ENCODE data around the gene IFITM10. TPM values are rescaled to one million over a fixed set of nuclear protein-coding genes. Genes with fewer than 3 reads are reported as not detected.

IFITM10 gene
- total RNA-seq, 1 donor from 2014 or later: 39.8 TPM

- no peak for TF ChIP-seq CTCF (IDR thresholded peaks at IDR 0.05)
- peak overlapping the region; percentile 23 for H3K27ac Mint-ChIP-seq (ENCODE audit: unreplicated experiment)
- no peaks in the 10 kb centered on the region for H3K36me3 Mint-ChIP-seq (ENCODE audit: low read depth)
- peaks cover 30% of the 10 kb centered on the region for H3K9me3 Mint-ChIP-seq (ENCODE audit: low read depth)
- peaks cover 18% of the 10 kb centered on the region for H3K4me1 Mint-ChIP-seq (ENCODE audit: low read depth)
- H3K27me3 Mint-ChIP-seq (ENCODE audit: low read depth): peaks cover 14% of the 10 kb centered on the region
- H3K4me3 Mint-ChIP-seq (ENCODE audit: unreplicated experiment): no peak overlapping the region
- peak; percentile 72 for DNase-seq (ENCODE audit: low spot score)
Measured at GRCh38 chr11:1735271-1735670, 15.1 kb downstream of the IFITM10 start.

GRCh38 chr11:1734641-1735081, 15.7 kb downstream of the IFITM10 start:
- no peaks in the 10 kb centered on the region for H3K36me3 Mint-ChIP-seq (ENCODE audit: low read depth)
- DNase-seq (ENCODE audit: low spot score): no peak
- H3K27ac Mint-ChIP-seq (ENCODE audit: unreplicated experiment): no peak overlapping the region
- H3K4me1 Mint-ChIP-seq (ENCODE audit: low read depth): peaks cover 17% of the 10 kb centered on the region
- no peak for TF ChIP-seq CTCF (IDR thresholded peaks at IDR 0.05)
- no peak overlapping the region for H3K4me3 Mint-ChIP-seq (ENCODE audit: unreplicated experiment)
- H3K27me3 Mint-ChIP-seq (ENCODE audit: low read depth): peaks cover 18% of the 10 kb centered on the region
- H3K9me3 Mint-ChIP-seq (ENCODE audit: low read depth): peaks cover 29% of the 10 kb centered on the region

- peaks cover 24% of the 10 kb centered on the region for H3K27me3 Mint-ChIP-seq (ENCODE audit: low read depth)
- H3K36me3 Mint-ChIP-seq (ENCODE audit: low read depth): no peaks in the 10 kb centered on the region
- no peak for TF ChIP-seq CTCF (IDR thresholded peaks at IDR 0.05)
- peak overlapping the region; percentile 50 for H3K27ac Mint-ChIP-seq (ENCODE audit: unreplicated experiment)
- H3K4me1 Mint-ChIP-seq (ENCODE audit: low read depth): peaks cover 17% of the 10 kb centered on the region
- H3K9me3 Mint-ChIP-seq (ENCODE audit: low read depth): peaks cover 24% of the 10 kb centered on the region
- H3K4me3 Mint-ChIP-seq (ENCODE audit: unreplicated experiment): no peak overlapping the region
- DNase-seq (ENCODE audit: low spot score): peak; percentile 91
Measured at GRCh38 chr11:1733716-1734640, 16.4 kb downstream of the IFITM10 start.

GRCh38 chr11:1733009-1733715, 17.2 kb downstream of the IFITM10 start:
- no peaks in the 10 kb centered on the region for H3K36me3 Mint-ChIP-seq (ENCODE audit: low read depth)
- DNase-seq (ENCODE audit: low spot score): no peak
- TF ChIP-seq CTCF (IDR thresholded peaks at IDR 0.05): no peak
- peaks cover 19% of the 10 kb centered on the region for H3K9me3 Mint-ChIP-seq (ENCODE audit: low read depth)
- no peak overlapping the region for H3K4me3 Mint-ChIP-seq (ENCODE audit: unreplicated experiment)
- H3K27me3 Mint-ChIP-seq (ENCODE audit: low read depth): peaks cover 31% of the 10 kb centered on the region
- peaks cover 17% of the 10 kb centered on the region for H3K4me1 Mint-ChIP-seq (ENCODE audit: low read depth)
- H3K27ac Mint-ChIP-seq (ENCODE audit: unreplicated experiment): peak overlapping the region; percentile 18

GRCh38 chr11:1732418-1733008, 17.9 kb downstream of the IFITM10 start:
- DNase-seq (ENCODE audit: low spot score): no peak
- H3K4me3 Mint-ChIP-seq (ENCODE audit: unreplicated experiment): no peak overlapping the region
- peaks cover 17% of the 10 kb centered on the region for H3K4me1 Mint-ChIP-seq (ENCODE audit: low read depth)
- no peak overlapping the region for H3K27ac Mint-ChIP-seq (ENCODE audit: unreplicated experiment)
- H3K9me3 Mint-ChIP-seq (ENCODE audit: low read depth): peaks cover 14% of the 10 kb centered on the region
- H3K27me3 Mint-ChIP-seq (ENCODE audit: low read depth): peaks cover 37% of the 10 kb centered on the region
- TF ChIP-seq CTCF (IDR thresholded peaks at IDR 0.05): no peak
- H3K36me3 Mint-ChIP-seq (ENCODE audit: low read depth): no peaks in the 10 kb centered on the region

Measured in chondrocyte (in vitro differentiated cells).